HL-60/S4 (cell line): ENCODE results near the gene PPP1R13B.

Experiments used
- in situ Hi-C: fragments of 300-500 bp; cut with MboI; formaldehyde crosslinking; loops from 2 replicates; pipeline ENCODE4 v1.14.3; 2022; ENCODE audit warnings: low sequenced_read_pairs

PPP1R13B gene

DNA sequence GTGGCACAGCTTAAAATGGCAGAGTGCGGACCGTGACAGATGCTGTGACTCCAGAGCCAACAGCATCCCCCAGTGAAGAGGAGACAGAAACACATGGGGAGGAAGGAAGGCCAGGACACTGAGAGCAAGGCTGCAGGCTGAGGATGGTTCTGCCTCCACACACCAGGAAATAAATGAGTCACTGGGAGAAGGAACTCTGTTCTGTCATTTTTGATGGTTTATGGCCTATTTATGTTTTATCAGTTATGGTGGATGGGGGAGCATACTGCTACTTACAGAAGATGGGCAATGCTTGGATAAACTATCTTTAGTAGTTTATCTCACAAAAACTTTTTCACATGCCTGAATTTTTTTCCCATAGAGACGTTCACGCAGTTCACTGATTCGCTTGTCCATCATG lies 97.9 kb downstream of the PPP1R13B start:
- in situ Hi-C loops, result no loop called here

GRCh38 chr14:103748534-103748857 lies 98.9 kb downstream of the PPP1R13B start:
- in situ Hi-C loops, result no loop called here

GRCh38 chr14:103746701-103747100 lies 100.7 kb downstream of the PPP1R13B start:
- in situ Hi-C loops, result no loop called here

GRCh38 chr14:103745424-103745823 lies 102.0 kb downstream of the PPP1R13B start:
- in situ Hi-C loops, result no loop called here

GRCh38 chr14:103744621-103745395 lies 102.6 kb downstream of the PPP1R13B start:
- in situ Hi-C loops, result no loop called here

DNA sequence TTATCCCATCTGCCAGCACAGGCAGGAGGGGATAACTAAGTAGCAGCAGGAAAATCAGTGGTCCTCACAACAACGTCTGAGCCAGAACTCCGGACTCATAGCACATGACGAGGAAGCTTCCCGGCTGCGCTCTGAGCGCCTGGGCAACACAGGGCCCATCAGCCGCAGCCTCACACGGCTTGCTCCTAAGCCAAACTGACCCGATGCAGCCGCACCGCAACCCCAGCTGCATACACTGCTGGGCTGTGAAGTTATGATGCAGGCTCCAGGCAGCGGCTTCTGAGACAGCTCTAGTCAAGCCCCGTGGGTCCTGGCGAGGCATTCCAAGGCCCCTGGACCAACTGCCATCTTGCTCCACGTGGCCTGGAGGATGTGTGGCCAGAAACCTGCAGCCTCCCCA lies 103.7 kb downstream of the PPP1R13B start:
- in situ Hi-C loops, result no loop called here

- in situ Hi-C loops, result no loop called here
Measured at GRCh38 chr14:103742499-103743255, 104.7 kb downstream of the PPP1R13B start.

DNA sequence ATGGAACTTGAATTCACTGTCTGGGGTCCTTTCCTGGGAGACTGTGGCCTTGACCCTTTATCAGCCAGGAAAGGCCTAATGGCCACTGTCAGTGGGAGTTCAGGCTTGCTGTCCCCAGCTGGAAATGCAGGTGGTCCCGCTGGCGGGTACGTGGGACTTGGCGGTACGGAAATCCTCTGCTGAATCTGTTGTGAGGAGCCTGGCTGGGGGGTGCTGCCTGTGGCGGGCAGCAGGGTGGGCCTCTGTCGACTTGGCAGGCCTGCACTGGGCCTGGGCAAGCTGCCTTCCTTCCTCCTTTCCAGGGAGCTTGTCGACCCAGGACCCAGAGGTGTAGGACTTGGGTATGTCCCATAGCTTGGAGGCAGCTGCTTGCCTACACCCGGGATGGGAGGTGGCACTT lies 105.5 kb downstream of the PPP1R13B start:
- in situ Hi-C loops, result no loop called here

DNA sequence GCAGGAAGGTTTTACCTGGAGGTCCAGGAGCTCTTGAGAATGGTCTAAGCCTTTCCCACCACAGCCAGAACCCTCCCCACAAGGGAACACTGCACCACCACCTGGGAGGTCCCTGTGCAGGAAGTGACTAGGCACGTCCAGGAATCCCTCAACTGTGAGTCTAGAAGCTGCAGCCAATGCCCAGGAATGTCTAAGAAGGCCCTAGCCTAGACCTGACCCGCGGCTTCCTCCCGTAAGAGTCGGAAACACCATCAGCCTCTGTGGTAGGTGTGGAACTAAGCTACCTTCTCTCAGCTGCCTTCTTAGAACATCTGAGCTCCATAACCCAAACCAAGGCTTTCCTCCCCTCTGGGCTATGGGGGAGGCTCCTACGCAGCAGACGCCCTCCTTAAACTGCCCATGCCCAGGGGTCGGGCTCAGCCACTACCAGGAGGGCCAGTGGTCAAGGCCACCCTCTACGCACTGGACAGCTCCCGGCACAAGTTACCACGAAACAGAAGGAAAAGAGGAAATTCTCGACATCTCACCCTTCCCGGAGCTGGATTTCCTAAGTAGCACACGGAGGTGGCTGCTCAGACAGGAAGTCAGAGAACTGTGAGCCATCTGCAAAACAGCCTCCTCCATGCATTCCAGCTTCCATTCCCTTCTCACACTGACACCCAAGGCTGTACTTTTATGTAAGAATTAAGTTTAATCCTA lies 106.2 kb downstream of the PPP1R13B start:
- in situ Hi-C loops, result no loop called here

DNA sequence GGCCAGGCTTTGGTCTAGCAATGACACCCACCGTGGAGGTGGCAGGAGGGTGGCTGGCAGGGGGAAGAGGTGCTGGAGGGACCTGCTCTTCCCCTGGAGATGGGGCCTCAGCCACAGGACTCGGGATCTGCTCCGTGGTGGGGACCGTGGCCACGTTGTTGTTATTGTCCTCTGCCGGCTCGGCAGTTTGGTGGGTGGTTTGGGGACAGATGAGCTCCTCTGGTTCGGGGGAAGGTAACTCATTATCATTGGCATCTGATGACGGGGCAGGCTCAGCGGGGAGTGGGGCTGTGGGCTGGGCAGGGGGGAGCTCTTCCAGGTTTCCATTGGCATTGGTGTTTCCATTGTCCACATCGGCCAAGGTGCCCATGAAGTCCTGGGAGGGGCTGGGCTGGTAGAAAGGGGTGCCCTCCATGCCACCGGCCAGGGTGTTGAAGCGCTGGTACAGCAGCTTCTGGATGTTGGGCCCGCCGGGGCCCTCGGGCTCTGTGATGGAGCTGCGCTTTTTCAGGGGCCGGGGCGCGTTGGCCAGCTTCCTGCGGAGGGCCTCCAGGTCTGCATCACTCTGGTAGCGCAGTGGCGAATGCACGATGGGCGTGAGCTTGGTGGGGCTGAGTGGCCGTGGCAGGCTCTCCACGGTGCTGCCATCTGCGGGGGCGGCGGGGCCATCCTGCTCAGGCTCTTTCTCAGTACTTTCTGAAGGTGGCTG lies 107.4 kb downstream of the PPP1R13B start:
- in situ Hi-C loops, result no loop called here

DNA sequence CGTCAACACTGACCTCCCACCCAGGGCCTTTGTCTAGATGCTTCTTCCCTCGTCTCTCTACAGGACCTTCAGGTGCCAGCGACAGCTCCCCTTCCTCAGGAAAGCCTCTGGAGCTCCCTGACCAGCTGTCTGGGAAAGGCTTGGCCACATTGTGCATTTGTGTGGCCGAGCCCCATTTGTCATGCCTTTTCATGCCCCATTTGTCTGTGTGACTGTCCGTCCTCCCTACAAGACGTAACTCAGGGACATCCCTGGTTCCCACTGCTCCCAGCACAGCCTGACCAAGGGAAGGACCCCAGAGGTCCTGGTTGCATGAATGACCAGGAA lies 107.9 kb downstream of the PPP1R13B start:
- in situ Hi-C loops, result no loop called here

DNA sequence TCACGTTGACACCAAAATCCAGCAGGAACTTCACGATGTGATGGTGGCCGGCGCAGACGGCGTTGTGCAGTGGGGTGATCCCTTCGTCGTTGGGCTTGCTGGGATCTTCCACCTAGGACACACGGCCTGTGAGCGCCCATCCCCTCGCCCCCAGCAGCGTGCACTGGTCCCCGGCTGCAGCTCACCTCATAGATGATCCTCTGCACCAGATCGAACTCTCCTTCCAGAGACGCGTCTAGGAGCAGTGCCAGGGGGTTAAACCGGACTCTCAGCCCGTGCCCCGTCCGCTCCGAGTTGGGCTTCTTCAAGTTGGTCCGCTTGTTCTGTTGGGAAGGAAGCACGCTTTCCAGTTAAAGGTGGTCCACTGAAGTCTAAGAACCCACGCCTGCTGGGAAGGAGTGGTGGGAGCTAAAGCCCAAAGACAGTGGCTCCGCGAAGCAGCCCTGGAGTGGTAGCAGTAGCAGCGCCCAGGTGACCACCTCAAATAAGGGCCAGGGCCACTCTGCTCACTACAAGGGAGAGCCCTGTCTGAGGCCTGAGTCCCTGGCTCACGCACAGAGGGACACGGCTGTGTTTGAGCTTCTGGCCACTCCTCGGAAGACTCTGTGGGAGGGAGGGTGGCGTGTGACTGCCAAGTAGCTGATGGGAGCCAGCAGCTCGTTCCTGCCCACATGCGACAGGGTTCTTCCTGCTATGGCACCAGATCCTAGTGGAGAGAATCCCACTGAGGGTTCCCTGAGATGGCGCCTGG lies 108.5 kb downstream of the PPP1R13B start:
- in situ Hi-C loops, result no loop called here

GRCh38 chr14:103738166-103738565 lies 109.2 kb downstream of the PPP1R13B start:
- in situ Hi-C loops, result no loop called here

- in situ Hi-C loops, result no loop called here
Measured at GRCh38 chr14:103737432-103738045, 109.8 kb downstream of the PPP1R13B start.

DNA sequence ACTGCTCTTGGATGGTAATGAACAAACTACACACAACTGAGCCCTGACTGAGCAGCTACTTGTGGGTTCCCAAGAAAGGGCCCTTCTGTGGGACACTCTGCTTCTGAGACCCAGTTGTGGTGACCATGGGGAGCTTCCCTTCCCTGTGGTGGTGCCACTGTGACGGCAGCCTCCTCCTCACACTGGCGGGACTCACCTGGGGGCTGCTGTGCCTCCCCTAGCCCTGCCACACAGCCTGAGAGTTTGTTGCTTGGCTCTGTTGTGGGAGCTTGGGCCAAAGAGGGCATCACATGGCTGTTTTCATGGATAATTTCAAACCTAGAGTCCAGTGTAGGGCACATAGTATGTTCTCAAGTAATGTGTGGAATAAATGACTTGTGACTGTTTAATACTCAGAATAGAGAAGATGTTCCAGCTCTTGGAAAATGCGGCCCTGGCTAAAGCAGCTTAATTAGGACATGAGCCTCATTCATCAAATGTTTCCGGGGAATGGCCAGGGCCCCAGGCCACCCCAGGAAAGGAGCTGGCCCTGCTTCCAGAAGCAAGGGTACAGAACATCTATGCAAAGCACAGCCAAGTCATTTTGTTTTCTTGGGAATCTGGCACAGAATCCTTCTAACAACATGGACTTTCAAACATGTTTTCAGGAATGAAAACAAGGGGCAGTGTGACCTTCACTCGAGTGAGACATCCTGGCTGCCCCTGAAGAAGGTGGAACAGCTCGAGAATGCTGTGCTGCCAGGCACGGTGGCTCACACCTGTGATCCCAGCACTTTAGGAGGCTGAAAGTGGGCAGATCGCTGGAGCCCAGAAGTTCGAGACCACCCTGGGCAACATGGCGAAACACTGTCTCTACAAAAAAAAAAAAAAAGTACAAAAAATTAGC lies 110.6 kb downstream of the PPP1R13B start:
- in situ Hi-C loops, result no loop called here

DNA sequence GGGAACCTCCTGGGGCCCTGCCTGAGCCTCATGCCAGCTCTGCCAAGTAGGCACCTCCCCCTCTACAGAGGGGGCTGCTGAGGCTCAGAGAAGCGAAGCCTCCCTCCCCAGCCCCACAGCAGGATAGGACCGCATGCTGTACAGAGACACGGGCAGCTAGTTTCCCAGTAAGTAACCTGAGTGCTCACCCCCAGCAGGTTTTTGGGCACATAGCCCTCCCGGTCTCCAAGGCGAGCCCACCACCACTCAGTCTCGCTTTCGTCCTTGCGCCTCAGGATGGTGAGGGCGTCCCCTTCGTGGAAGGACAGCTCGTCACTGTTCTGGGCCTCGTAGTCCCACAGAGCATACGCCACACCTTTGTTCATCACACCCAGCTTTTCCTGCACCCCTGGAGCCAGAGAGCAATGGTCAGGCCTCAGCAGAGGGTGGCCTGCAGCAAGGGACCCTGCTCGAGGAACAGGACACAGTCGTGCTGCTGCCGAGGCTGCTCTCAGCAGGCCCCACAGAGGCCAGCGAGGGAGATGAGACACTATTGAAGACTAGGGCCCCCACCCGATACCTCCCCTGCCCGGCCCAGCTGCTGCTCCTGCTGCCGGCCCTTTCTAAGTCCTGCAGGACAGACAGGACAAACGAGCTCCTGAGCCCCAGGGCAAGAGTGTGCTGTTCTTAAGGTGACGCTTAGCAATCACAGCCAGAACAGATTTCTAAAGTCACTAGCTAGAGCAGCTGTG lies 111.4 kb downstream of the PPP1R13B start:
- in situ Hi-C loops, result no loop called here

- in situ Hi-C loops, result no loop called here
Measured at GRCh38 chr14:103735439-103735814, 111.9 kb downstream of the PPP1R13B start.

DNA sequence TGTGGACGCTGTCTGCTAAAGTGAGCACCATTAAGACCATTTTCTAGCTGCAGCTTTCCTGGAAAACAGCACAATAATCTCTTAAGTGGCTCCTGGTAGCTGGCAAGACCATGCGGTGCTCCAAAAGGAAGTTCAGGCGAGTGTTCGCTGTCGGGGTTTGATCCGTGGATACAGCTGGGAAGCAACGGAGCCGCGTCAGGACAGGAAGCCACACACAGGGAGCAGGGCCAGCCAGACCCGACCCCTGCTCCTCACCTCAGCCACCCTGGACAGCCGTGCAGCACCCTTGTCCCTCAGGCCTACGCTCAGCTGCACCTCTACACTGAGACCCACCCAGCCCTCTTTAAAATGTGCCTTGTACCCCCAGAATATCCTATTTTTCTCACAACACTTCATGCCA lies 112.4 kb downstream of the PPP1R13B start:
- in situ Hi-C loops, result no loop called here
